Activated CD4-positive, alpha-beta memory T cell treated with anti-CD3 and anti-CD28 coated beads for 36 hours (primary cell): ENCODE measurements around the gene ATG9A. TPM values are rescaled to one million over a fixed set of nuclear protein-coding genes. Genes with fewer than 3 reads are reported as not detected.

Experiments
- CTCF ChIA-PET: fragments of 350-600 bp; sonication (Branson Sonifier 250); formaldehyde crosslinking; loops from one replicate; lab custom pipeline; 2021; ENCODE audit warnings: antibody characterized with exemption, inconsistent platforms; lab: Charles Lee
- POLR2A ChIA-PET: fragments of 350-600 bp; sonication (Branson Sonifier 250); formaldehyde crosslinking; loops from one replicate; lab custom pipeline; 2021; ENCODE audit warnings: antibody characterized with exemption; lab: Charles Lee
- DNase-seq: peaks from one replicate; pipeline ENCODE4 v3.0.0-alpha.2; 2020
- H3K27ac Mint-ChIP-seq: one replicate; pipeline ENCODE4 v1.8.0; 2021; ENCODE audit warnings: mixed read lengths
- H3K27me3 Mint-ChIP-seq: one replicate; pipeline ENCODE4 v1.8.0; 2021; ENCODE audit warnings: mixed read lengths
- H3K36me3 Mint-ChIP-seq: one replicate; pipeline ENCODE4 v1.8.0; 2021; ENCODE audit warnings: mixed read lengths
- H3K4me1 Mint-ChIP-seq: one replicate; pipeline ENCODE4 v1.8.0; 2021; ENCODE audit warnings: low read depth, mixed read lengths
- H3K4me3 Mint-ChIP-seq: one replicate; pipeline ENCODE4 v1.8.0; 2021; ENCODE audit warnings: mild to moderate bottlenecking, mixed read lengths
- H3K9me3 Mint-ChIP-seq: one replicate; pipeline ENCODE4 v1.8.0; 2021; ENCODE audit warnings: mixed read lengths
- intact Hi-C: fragments of 100-400 bp; cut with micrococcal nuclease; formaldehyde crosslinking; loops from one replicate; pipeline ENCODE4 v1.15.1; 2023
- total RNA-seq, 2 experiments: library from RNA; stranded (reverse); gene quantifications; one replicate each; pipeline ENCODE4 v1.2.3, GENCODE V29; 2021

The ATG9A gene
- total RNA-seq, 2 experiments from 2014 or later = 34.7 to 39.5 TPM

DNA sequence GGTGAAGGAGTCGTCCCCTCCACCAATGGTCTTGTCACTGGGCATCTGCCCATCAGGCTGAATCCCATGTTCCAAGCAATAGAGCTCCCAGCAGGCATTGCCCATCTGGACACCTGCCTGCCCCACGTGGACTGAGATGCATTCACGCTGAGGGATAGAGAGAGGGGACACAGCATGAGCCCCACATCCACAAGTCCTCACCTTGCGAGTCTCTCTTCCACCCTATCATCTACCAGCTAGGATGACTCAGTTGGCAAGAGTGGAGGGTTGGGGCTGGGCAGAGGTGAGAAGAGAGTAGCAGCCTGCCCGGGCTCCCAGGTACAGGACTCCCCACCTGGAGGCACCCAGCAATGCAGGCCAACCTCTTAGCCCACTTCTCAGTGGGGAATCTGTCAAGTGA, 22.6 kb upstream of the ATG9A start:
- H3K4me3 Mint-ChIP-seq = peak overlapping the region; percentile 86
- H3K27ac Mint-ChIP-seq = peak overlapping the region; percentile 97
- H3K27me3 Mint-ChIP-seq = no peaks in the 10 kb centered on the region
- intact Hi-C loops = loop anchor here (10.0 kb wide), 1 partner anchor 597 kb away; the partner anchor contains the start of genes BCS1L and ZNF142
- DNase-seq = peak; percentile 57
- ChIA-PET POLR2A (interaction anchor here (1.1 to 4.7 kb wide), 6 partner anchors 12 to 76 kb away, joined by 4 to 85 read pairs (median 8); partner anchors contain the start of genes ANKZF1, ATG9A, CNPPD1 and DNAJB2), CTCF (interaction anchor here (0.9 to 8.2 kb wide), 6 partner anchors 10 to 137 kb away, joined by 3 to 95 read pairs (median 4); partner anchors contain the start of gene DNAJB2)
- H3K4me1 Mint-ChIP-seq = peaks cover 68% of the 10 kb centered on the region
- H3K36me3 Mint-ChIP-seq = peaks cover 54% of the 10 kb centered on the region
- no peaks in the 10 kb centered on the region for H3K9me3 Mint-ChIP-seq

GRCh38 chr2:219251656-219252055, 22.2 kb upstream of the ATG9A start:
- POLR2A ChIA-PET = interaction anchor here (0.9 to 4.7 kb wide), 6 partner anchors 12 to 75 kb away, joined by 4 to 85 read pairs (median 8); partner anchors contain the start of genes ANKZF1, ATG9A, CNPPD1 and DNAJB2
- H3K4me1 Mint-ChIP-seq = peaks cover 73% of the 10 kb centered on the region
- H3K9me3 Mint-ChIP-seq = no peaks in the 10 kb centered on the region
- CTCF ChIA-PET = interaction anchor here (0.9 to 8.2 kb wide), 6 partner anchors 11 to 92 kb away, joined by 3 to 95 read pairs (median 4); partner anchors contain the start of gene DNAJB2
- peaks cover 57% of the 10 kb centered on the region for H3K36me3 Mint-ChIP-seq
- intact Hi-C loops = loop anchor here (10.0 kb wide), 1 partner anchor 597 kb away; the partner anchor contains the start of genes BCS1L and ZNF142
- peak overlapping the region; percentile 86 for H3K4me3 Mint-ChIP-seq
- peak overlapping the region; percentile 97 for H3K27ac Mint-ChIP-seq
- no peak for DNase-seq
- no peaks in the 10 kb centered on the region for H3K27me3 Mint-ChIP-seq

DNA sequence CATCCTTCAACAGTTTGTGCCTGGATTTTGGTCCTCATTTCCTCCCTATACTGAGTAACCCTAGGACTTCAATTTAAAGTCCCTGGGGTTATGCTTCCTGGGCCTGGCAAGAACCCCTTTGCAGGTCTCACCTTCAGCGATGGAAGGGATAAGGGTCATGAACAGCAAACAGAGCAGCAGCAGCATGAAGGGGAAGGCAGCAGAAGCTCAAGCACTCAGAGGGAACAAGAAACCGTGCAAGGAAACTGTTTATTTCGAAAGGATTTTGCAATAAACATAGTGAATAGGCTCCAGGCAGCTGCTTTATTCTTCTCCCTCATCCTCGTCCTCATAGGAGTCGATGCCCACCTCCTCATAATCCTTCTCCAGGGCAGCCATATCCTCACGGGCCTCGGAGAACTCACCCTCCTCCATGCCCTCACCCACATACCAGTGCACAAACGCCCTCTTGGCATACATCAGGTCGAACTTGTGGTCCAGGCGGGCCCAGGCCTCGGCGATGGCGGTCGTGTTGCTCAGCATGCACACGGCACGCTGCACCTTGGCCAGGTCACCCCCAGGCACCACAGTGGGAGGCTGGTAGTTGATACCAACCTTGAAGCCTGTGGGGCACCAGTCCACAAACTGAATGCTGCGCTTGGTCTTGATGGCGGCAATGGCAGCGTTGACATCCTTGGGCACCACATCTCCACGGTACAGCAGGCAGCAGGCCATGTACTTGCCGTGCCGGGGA, 20.8 kb upstream of the ATG9A start:
- H3K27ac Mint-ChIP-seq = peak overlapping the region; percentile 98
- H3K4me1 Mint-ChIP-seq = peaks cover 74% of the 10 kb centered on the region
- intact Hi-C loops = loop anchor here (10.0 kb wide), 1 partner anchor 595 kb away; the partner anchor contains the start of genes BCS1L and ZNF142
- H3K36me3 Mint-ChIP-seq = peaks cover 60% of the 10 kb centered on the region
- DNase-seq = no peak
- no peaks in the 10 kb centered on the region for H3K27me3 Mint-ChIP-seq
- ChIA-PET CTCF (interaction anchor here (1.0 to 6.8 kb wide), 6 partner anchors 28 to 192 kb away, joined by 3 to 51 read pairs (median 7); partner anchors contain the start of gene DNAJB2), POLR2A (interaction anchor here (1.6 to 3.3 kb wide), 5 partner anchors 20 to 44 kb away, joined by 3 to 32 read pairs (median 12); partner anchors contain the start of genes ABCB6, ANKZF1, ATG9A and DNAJB2)
- no peaks in the 10 kb centered on the region for H3K9me3 Mint-ChIP-seq
- H3K4me3 Mint-ChIP-seq = peak overlapping the region; percentile 68

GRCh38 chr2:219249203-219249980, 20.0 kb upstream of the ATG9A start:
- POLR2A ChIA-PET = interaction anchor here (1.0 to 3.3 kb wide), 6 partner anchors 20 to 43 kb away, joined by 3 to 32 read pairs (median 8); partner anchors contain the start of genes ABCB6, ANKZF1, ATG9A and DNAJB2
- CTCF ChIA-PET = interaction anchor here (1.0 to 6.8 kb wide), 11 partner anchors 20 to 191 kb away, joined by 3 to 51 read pairs (median 4); partner anchors contain the start of genes ANKZF1, ATG9A, CNPPD1 and DNAJB2
- Mint-ChIP-seq H3K9me3 (no peaks in the 10 kb centered on the region), H3K4me3 (peak overlapping the region; percentile 68), H3K4me1 (peaks cover 75% of the 10 kb centered on the region), H3K27me3 (no peaks in the 10 kb centered on the region), H3K36me3 (peaks cover 60% of the 10 kb centered on the region), H3K27ac (peak overlapping the region; percentile 98)
- DNase-seq = peak; percentile 62
- intact Hi-C loops = loop anchor here (5.0 kb wide), 1 partner anchor 852 kb away; the partner anchor contains the start of gene CTDSP1

- peaks cover 80% of the 10 kb centered on the region for H3K4me1 Mint-ChIP-seq
- H3K27me3 Mint-ChIP-seq = no peaks in the 10 kb centered on the region
- ChIA-PET CTCF (interaction anchor here (1.0 to 6.8 kb wide), 10 partner anchors 19 to 190 kb away, joined by 3 to 51 read pairs (median 4); partner anchors contain the start of genes ANKZF1, ATG9A, CNPPD1 and DNAJB2), POLR2A (interaction anchor here (1.0 to 3.3 kb wide), 5 partner anchors 19 to 30 kb away, joined by 3 to 32 read pairs (median 12); partner anchors contain the start of genes ABCB6, ANKZF1, ATG9A and DNAJB2)
- no peak for DNase-seq
- peaks cover 60% of the 10 kb centered on the region for H3K36me3 Mint-ChIP-seq
- no peaks in the 10 kb centered on the region for H3K9me3 Mint-ChIP-seq
- intact Hi-C loops = loop anchor here (5.0 kb wide), 1 partner anchor 852 kb away; the partner anchor contains the start of gene CTDSP1
- H3K4me3 Mint-ChIP-seq = peak overlapping the region; percentile 68
- peak overlapping the region; percentile 98 for H3K27ac Mint-ChIP-seq
These were observed 19.4 kb upstream of the ATG9A start for GRCh38 chr2:219248845-219249202.

GRCh38 chr2:219247678-219248642, 18.5 kb upstream of the ATG9A start:
- H3K27ac Mint-ChIP-seq = peak overlapping the region; percentile 98
- ChIA-PET POLR2A (interaction anchor here (1.6 to 3.3 kb wide), 3 partner anchors 18 to 31 kb away, joined by 9 to 32 read pairs (median 15); partner anchors contain the start of genes ABCB6, ANKZF1, ATG9A and DNAJB2), CTCF (interaction anchor here (0.7 to 6.8 kb wide), 8 partner anchors 18 to 144 kb away, joined by 3 to 51 read pairs (median 6); partner anchors contain the start of genes ANKZF1, ATG9A, CNPPD1 and DNAJB2)
- peaks cover 85% of the 10 kb centered on the region for H3K4me1 Mint-ChIP-seq
- peak; percentile 83 for DNase-seq
- H3K4me3 Mint-ChIP-seq = peak overlapping the region; percentile 57
- H3K27me3 Mint-ChIP-seq = no peaks in the 10 kb centered on the region
- peaks cover 60% of the 10 kb centered on the region for H3K36me3 Mint-ChIP-seq
- no peaks in the 10 kb centered on the region for H3K9me3 Mint-ChIP-seq
- intact Hi-C loops = loop anchor here (1.0 to 5.0 kb wide), 2 partner anchors 31 to 851 kb away; partner anchors contain the start of genes CTDSP1 and DNAJB2

- peaks cover 74% of the 10 kb centered on the region for H3K4me1 Mint-ChIP-seq
- POLR2A ChIA-PET = interaction anchor here (2.2 to 2.6 kb wide), 2 partner anchors 8 to 33 kb away, joined by 22 to 43 read pairs; partner anchors contain the start of genes DNAJB2, TUBA4A and TUBA4B
These were observed 17.1 kb upstream of the ATG9A start for GRCh38 chr2:219246559-219246958.

GRCh38 chr2:219245899-219246230, 16.4 kb upstream of the ATG9A start:
- intact Hi-C loops = loop anchor here (1.0 to 5.0 kb wide), 4 partner anchors 7 to 849 kb away; partner anchors contain the start of genes ANKZF1, ATG9A, CTDSP1 and NHEJ1
- Mint-ChIP-seq H3K4me3 (peak overlapping the region; percentile 98), H3K9me3 (no peaks in the 10 kb centered on the region), H3K36me3 (peaks cover 40% of the 10 kb centered on the region), H3K27ac (peak overlapping the region; percentile 98), H3K27me3 (no peaks in the 10 kb centered on the region), H3K4me1 (peaks cover 67% of the 10 kb centered on the region)
- CTCF ChIA-PET = interaction anchor here (0.9 to 6.8 kb wide), 8 partner anchors 9 to 91 kb away, joined by 3 to 51 read pairs (median 7); partner anchors contain the start of genes ANKZF1, ATG9A, CNPPD1 and DNAJB2
- POLR2A ChIA-PET = interaction anchor here (0.7 to 2.6 kb wide), 7 partner anchors 8 to 49 kb away, joined by 3 to 43 read pairs (median 9); partner anchors contain the start of genes ANKZF1, ATG9A, DNAJB2 and TUBA4A
- peak; percentile 40 for DNase-seq

More at GRCh38 chr2:219246559-219246958, 17.1 kb upstream of the ATG9A start:
- H3K36me3 Mint-ChIP-seq = peaks cover 47% of the 10 kb centered on the region
- intact Hi-C loops = loop anchor here (5.0 kb wide), 1 partner anchor 849 kb away; the partner anchor contains the start of gene CTDSP1
- H3K9me3 Mint-ChIP-seq = no peaks in the 10 kb centered on the region
- H3K27me3 Mint-ChIP-seq = no peaks in the 10 kb centered on the region
- CTCF ChIA-PET = interaction anchor here (2.2 to 6.8 kb wide), 3 partner anchors 9 to 48 kb away, joined by 9 to 51 read pairs (median 19); partner anchors contain the start of genes DNAJB2 and TUBA4A
- peak overlapping the region; percentile 98 for H3K27ac Mint-ChIP-seq
- DNase-seq = no peak
- H3K4me3 Mint-ChIP-seq = peak overlapping the region; percentile 98

DNA sequence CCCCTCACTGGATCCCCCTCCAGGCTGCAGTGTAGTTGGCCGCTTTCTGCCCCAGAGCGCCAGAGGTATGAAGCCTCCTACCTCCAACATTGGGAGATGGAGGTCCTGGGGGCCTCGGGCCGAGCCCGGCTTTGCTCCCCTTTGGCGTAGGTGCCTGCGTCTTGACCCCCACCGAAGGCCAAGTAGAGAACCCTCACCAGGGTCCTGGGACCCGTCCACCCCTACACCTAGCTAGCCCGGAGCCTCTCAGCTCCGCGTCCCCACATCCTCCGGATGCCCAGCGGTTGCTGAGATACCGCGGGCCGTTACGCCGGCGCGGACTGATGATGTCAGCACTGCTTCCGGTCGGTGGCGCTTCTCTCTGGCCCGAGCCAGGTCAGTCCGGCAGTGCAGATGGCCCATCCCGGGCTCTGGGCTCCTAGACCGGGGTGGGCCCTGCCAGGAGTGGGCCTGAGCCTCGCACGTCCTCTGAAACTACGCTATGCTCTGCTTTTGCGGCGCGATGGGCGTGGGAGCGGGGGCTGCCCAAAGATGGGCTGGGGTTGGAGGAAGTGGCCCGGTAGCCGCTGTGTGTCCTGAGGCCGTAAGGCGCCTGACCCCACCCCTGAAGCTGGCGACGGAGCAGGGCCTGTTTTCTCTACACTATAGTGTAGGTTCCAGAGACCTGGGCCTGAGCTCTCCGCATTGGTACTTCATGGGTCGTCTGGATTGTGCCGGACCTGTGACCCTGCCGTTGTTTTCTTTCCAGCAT, 15.9 kb upstream of the ATG9A start, which contains the start of the genes GLB1L and STK16:
GLB1L (minus strand) TSS at position 297 of the 751 bp plus-strand sequence. CDS start 1,871 bp downstream, outside the sequence.
STK16 (plus strand) TSS at position 332 of the 751 bp plus-strand sequence. CDS start 521 bp downstream, outside the sequence.
- CTCF ChIA-PET = interaction anchor here (0.9 to 6.8 kb wide), 10 partner anchors 10 to 91 kb away, joined by 3 to 51 read pairs (median 4); partner anchors contain the start of genes ANKZF1, ATG9A, CNPPD1 and DNAJB2
- POLR2A ChIA-PET = interaction anchor here (0.7 to 2.6 kb wide), 10 partner anchors 8 to 69 kb away, joined by 3 to 43 read pairs (median 10); partner anchors contain the start of genes ANKZF1, ATG9A, CNPPD1 and DNAJB2
- Mint-ChIP-seq H3K27ac (peak within 1 kb of the TSS; percentile 98), H3K27me3 (no peaks in the 10 kb centered on the region), H3K9me3 (no peaks in the 10 kb centered on the region), H3K4me3 (peak within 1 kb of the TSS; percentile 98), H3K36me3 (peaks cover 35% of the 10 kb centered on the region), H3K4me1 (peaks cover 61% of the 10 kb centered on the region)
- intact Hi-C loops = loop anchor here (1.0 to 5.0 kb wide), 4 partner anchors 8 to 848 kb away; partner anchors contain the start of genes ANKZF1, ATG9A, CTDSP1 and NHEJ1
- DNase-seq = peak; percentile 95
